Smooth muscle cell (in vitro differentiated cells): ENCODE measurements around the gene G6PC2. TPM values are rescaled to one million over a fixed set of nuclear protein-coding genes. Genes with fewer than 3 reads are reported as not detected.

Experiments
- DNase-seq: peaks from one replicate; lab custom pipeline; 2025; ENCODE audit not compliant: unreplicated experiment; lab: John Stamatoyannopoulos, UW
- H2AFZ ChIP-seq: fragments of 200-600 bp; sonication (generic); 2 replicates; pipeline ENCODE4 v1.6.0; 2016; ENCODE audit warnings: antibody characterized with exemption, low read depth, mild to moderate bottlenecking
- H3F3A ChIP-seq: fragments of 200-600 bp; sonication (generic); 2 replicates; pipeline ENCODE4 v1.6.0; 2017; ENCODE audit warnings: antibody characterized with exemption, low read depth
- H3K27ac ChIP-seq: fragments of 200-600 bp; sonication (generic); 2 replicates; pipeline ENCODE4 v1.5.1; 2016; ENCODE audit warnings: low read depth, mild to moderate bottlenecking
- H3K27me3 ChIP-seq: fragments of 200-600 bp; sonication (generic); 2 replicates; pipeline ENCODE4 v1.6.1; 2016; ENCODE audit warnings: low read depth, mild to moderate bottlenecking
- H3K36me3 ChIP-seq: fragments of 200-600 bp; sonication (generic); 2 replicates; pipeline ENCODE4 v1.5.1; 2016; ENCODE audit warnings: low read depth
- H3K4me1 ChIP-seq: fragments of 200-600 bp; sonication (generic); 2 replicates; pipeline ENCODE4 v1.5.1; 2016; ENCODE audit warnings: low read depth
- H3K4me2 ChIP-seq: fragments of 200-600 bp; sonication (generic); 2 replicates; pipeline ENCODE4 v1.6.0; 2016; ENCODE audit warnings: mild to moderate bottlenecking
- H3K4me3 ChIP-seq: fragments of 200-600 bp; sonication (generic); 2 replicates; pipeline ENCODE4 v1.5.1; 2016; ENCODE audit warnings: mild to moderate bottlenecking
- H3K79me2 ChIP-seq: fragments of 200-600 bp; sonication (generic); 2 replicates; pipeline ENCODE4 v1.6.0; 2016; ENCODE audit warnings: low read depth, mild to moderate bottlenecking
- H3K9ac ChIP-seq: fragments of 200-600 bp; sonication (generic); 2 replicates; pipeline ENCODE4 v1.6.0; 2016; ENCODE audit warnings: low read depth
- H3K9me3 ChIP-seq: fragments of 200-600 bp; sonication (generic); replicated peaks from 2 replicates; pipeline ENCODE4 v1.5.1; 2016; ENCODE audit warnings: low read depth
- H4K20me1 ChIP-seq: fragments of 200-600 bp; sonication (generic); 2 replicates; pipeline ENCODE4 v1.6.0; 2016; ENCODE audit warnings: low read depth
- WGBS: methylation state at CpG from one replicate; pipeline ENCODE4 v1.1.7; 2016; ENCODE audit warnings: low lambda C conversion rate; 5-methylcytosine and 5-hydroxymethylcytosine counted together
- polyA plus RNA-seq: library from polyadenylated mRNA; unstranded; fragments of >200 nt; fragmentation: Nextera tagmentation; extraction: Ambion mirVana; gene quantifications from 2 replicates; pipeline ENCODE4 v1.2.1, GENCODE V29; 2016
- total RNA-seq: library from RNA; depleted of rRNA; stranded (reverse); fragments of >200 nt; gene quantifications from 2 replicates; pipeline ENCODE4 v1.2.3, GENCODE V29; 2014
- TF ChIP-seq, protein P1 (sequence below): fragments of 200-600 bp; sonication (generic); IDR thresholded peaks from 2 replicates; pipeline ENCODE4 v1.5.1; 2017; ENCODE audit warnings: borderline replicate concordance, mild to moderate bottlenecking, antibody characterized with exemption; ENCODE audit not compliant: insufficient read depth, poor library complexity, severe bottlenecking

Gene G6PC2
- total and polyA plus RNA-seq, 2 experiments from 2014 or later: not detected

DNA sequence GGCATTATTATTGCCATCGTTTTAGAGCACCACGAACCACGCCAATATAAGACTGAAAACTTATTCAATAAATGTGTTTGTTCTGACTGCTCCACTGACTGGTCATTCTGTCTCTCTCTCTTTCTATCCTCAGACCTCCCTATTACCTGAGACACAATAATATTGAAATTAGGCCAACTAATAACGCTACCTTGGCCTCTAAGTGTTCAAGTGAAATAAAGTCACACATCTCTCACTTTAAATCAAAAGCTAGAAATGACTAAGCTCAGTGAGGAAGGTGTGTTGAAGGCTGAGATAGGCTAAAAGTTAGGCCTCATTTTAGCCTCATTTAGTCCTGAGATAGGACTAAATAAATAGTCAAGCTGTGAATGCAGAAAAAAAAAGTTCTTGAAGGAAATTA is 38.8 kb downstream of the G6PC2 start:
- TF ChIP-seq, protein P1, sequence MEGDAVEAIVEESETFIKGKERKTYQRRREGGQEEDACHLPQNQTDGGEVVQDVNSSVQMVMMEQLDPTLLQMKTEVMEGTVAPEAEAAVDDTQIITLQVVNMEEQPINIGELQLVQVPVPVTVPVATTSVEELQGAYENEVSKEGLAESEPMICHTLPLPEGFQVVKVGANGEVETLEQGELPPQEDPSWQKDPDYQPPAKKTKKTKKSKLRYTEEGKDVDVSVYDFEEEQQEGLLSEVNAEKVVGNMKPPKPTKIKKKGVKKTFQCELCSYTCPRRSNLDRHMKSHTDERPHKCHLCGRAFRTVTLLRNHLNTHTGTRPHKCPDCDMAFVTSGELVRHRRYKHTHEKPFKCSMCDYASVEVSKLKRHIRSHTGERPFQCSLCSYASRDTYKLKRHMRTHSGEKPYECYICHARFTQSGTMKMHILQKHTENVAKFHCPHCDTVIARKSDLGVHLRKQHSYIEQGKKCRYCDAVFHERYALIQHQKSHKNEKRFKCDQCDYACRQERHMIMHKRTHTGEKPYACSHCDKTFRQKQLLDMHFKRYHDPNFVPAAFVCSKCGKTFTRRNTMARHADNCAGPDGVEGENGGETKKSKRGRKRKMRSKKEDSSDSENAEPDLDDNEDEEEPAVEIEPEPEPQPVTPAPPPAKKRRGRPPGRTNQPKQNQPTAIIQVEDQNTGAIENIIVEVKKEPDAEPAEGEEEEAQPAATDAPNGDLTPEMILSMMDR: no peak

DNA sequence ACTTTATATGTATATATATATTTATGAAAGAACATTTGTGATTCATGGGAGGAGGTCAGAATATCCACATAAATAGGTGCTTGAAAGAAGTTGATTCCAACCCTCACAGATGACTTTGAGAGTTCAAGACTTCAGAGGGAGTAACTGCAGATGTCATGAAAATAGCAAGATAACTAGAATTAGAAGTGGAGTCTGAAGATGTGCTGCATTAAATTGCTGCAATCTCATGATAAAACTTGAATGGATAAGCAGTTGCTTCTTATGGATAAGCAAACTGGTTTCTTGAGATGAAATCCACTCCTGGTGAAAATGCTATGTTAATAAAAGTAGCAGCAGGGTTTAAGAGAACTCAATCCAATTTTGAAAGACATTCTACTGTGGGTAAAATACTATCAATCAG is 40.2 kb downstream of the G6PC2 start:
- DNase-seq: no peak
- Histone ChIP-seq H3K79me2 (no peaks in the 10 kb centered on the region), H2AFZ (no peak overlapping the region), H3K27me3 (no peaks in the 10 kb centered on the region), H3K4me3 (no peak overlapping the region), H3F3A (no peaks in the 10 kb centered on the region), H3K4me2 (no peak overlapping the region), H4K20me1 (no peaks in the 10 kb centered on the region), H3K4me1 (no peaks in the 10 kb centered on the region), H3K9me3 (no peaks in the 10 kb centered on the region), H3K36me3 (no peaks in the 10 kb centered on the region), H3K9ac (no peak overlapping the region), H3K27ac (no peak overlapping the region)
- TF ChIP-seq, protein P1: no peak

More for the DNA sequence above, 38.8 kb downstream of the G6PC2 start:
- Histone ChIP-seq H3K27ac (no peak overlapping the region), H3F3A (no peaks in the 10 kb centered on the region), H3K27me3 (no peaks in the 10 kb centered on the region), H3K4me1 (no peaks in the 10 kb centered on the region), H3K79me2 (no peaks in the 10 kb centered on the region), H3K9me3 (no peaks in the 10 kb centered on the region), H3K4me2 (no peak overlapping the region), H2AFZ (no peak overlapping the region), H3K36me3 (no peaks in the 10 kb centered on the region), H3K9ac (no peak overlapping the region), H4K20me1 (no peaks in the 10 kb centered on the region), H3K4me3 (no peak overlapping the region)
- DNase-seq: no peak
- 93% methylated on average over 4 of the region's 4 CpGs for WGBS

DNA sequence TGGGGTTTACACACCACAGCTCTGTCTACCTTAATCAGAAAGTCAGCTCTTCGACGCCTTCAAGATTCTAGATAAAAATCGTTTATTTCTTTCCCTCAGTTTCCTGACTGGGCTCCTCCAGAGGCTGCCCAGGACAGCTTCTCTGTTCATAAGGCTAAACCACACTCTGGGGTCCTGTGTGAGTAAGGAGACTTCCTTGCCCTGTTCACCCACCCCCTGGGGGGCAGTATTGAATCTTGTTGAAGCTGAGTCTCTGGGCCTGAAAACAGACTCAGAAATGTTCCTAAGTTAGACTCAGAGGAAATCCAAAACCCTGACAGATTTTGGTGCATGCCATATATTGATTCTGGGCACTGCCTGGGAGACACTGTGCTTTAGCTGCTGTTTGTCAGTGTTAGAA is 43.0 kb downstream of the G6PC2 start:
- no peak overlapping the region for H2AFZ ChIP-seq
- H3K4me3 ChIP-seq: no peak overlapping the region
- no peak for DNase-seq
- H3K9ac ChIP-seq: no peak overlapping the region
- no peaks in the 10 kb centered on the region for H3K79me2 ChIP-seq
- no peaks in the 10 kb centered on the region for H3F3A ChIP-seq
- no peaks in the 10 kb centered on the region for H3K27me3 ChIP-seq
- no peaks in the 10 kb centered on the region for H4K20me1 ChIP-seq
- TF ChIP-seq, protein P1: no peak
- no peaks in the 10 kb centered on the region for H3K9me3 ChIP-seq
- no peaks in the 10 kb centered on the region for H3K36me3 ChIP-seq
- H3K4me2 ChIP-seq: no peak overlapping the region
- H3K4me1 ChIP-seq: no peaks in the 10 kb centered on the region
- H3K27ac ChIP-seq: no peak overlapping the region
- WGBS: 77% methylated on average over 3 of the region's 3 CpGs

DNA sequence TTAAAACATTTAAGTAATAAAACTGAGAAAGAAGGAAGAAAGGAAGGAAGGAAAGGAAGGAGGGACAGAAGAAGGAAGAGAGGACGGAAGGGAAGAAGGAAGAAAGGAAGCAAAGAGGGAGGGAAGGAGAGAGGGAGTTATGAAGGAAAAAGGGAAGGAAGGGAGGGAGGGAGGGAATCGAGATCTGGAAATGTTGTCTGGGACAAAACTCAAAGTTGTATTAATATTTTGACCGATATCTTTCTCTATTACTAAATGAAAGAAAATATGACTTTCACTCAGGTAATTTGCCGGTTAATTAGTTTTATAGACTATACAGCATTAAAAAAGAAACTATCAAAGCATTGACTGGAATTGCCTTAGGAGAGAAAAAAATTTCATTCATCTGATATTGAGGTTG is 44.4 kb downstream of the G6PC2 start:
- DNase-seq: no peak
- H3K4me1 ChIP-seq: no peaks in the 10 kb centered on the region
- no peak overlapping the region for H3K27ac ChIP-seq
- no peak overlapping the region for H2AFZ ChIP-seq
- TF ChIP-seq, protein P1: no peak
- WGBS: 36% methylated on average over 4 of the region's 4 CpGs
- H3F3A ChIP-seq: no peaks in the 10 kb centered on the region
- no peaks in the 10 kb centered on the region for H4K20me1 ChIP-seq
- H3K9me3 ChIP-seq: no peaks in the 10 kb centered on the region
- no peak overlapping the region for H3K9ac ChIP-seq
- H3K36me3 ChIP-seq: no peaks in the 10 kb centered on the region
- no peaks in the 10 kb centered on the region for H3K27me3 ChIP-seq
- H3K4me2 ChIP-seq: no peak overlapping the region
- H3K79me2 ChIP-seq: no peaks in the 10 kb centered on the region
- no peak overlapping the region for H3K4me3 ChIP-seq
